ENCODE measurements around the gene KL.

KL gene

GRCh38 chr13:33006134-33006533, 10.1 kb upstream of the KL start:
- DNase-seq, result no peak

- DNase-seq, result peak; percentile 60
These were observed 9.6 kb upstream of the KL start for GRCh38 chr13:33006638-33007037.

DNA sequence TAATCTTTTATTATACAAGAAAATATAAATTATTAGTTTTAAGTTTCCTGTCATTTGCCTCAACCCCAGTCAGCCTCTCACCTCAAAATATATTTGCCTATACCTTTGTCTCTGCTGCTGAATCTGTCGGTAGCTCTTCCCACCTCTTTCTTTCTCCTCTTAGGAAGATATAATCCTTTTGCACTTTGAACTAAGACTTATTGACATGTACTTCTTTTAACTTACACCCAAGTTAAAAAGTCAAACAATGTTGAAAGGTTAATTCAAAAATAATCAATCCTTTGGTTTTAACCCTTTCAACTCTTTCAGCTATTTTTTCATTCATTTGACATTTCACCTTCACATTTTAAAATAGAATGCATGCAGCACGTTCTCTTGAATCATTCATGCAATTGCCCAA, 9.0 kb upstream of the KL start:
- DNase-seq, result no peak

DNA sequence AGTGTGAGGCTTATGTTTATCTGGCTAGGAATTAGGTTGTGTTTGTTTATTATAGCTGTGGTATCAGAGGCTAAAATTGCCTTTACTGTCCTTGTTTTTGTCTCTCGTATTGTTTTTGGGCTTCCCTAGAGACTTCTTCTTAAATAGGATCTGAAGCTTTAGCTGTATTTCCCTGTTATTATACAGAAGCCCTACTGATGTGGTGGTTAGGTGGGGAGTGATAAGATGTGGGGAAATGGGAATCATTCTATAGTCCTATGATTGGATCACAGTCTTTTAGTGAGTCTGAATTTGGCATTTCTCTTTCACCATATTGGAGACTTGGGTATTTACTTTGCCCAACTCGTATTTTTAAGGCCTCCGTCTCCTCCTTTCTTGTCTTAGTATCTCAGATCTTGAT, 8.3 kb upstream of the KL start:
- no peak for DNase-seq

- no peak for DNase-seq
These were observed 7.1 kb upstream of the KL start for GRCh38 chr13:33008946-33009722.

DNA sequence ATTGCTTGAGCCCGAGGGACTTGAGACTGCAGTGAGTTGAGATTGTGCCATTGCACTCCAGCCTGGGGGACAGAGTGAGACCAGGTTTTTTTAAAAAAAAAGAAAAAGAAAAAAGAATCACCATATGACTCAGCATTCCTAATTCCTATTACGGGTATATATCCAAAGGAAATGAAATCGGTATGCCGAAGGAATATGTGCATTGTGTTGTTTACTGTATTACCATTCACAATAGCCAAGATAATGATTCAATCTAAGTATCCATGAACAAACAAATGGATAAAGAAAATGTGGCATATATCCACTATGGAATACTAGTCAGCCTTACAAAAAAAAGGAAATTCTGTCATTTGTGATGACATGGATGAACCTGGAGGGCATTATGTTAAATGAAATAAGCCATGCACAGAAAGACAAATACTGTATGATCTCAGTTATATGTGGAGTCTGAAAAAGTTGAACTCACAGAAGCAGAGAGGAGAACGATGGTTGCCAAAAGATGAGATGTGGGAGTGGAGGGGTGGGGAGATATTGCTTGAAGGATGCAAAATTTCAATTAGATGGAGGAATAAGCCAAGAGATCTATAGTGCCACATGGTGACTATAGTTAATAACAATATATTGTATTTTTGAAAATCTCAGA, 4.3 kb upstream of the KL start:
- no peak for DNase-seq

- no peak for DNase-seq
These were observed 1.9 kb upstream of the KL start for GRCh38 chr13:33014291-33014690.

- peak; percentile 30 for DNase-seq
These were observed 968 bp upstream of the KL start for GRCh38 chr13:33015241-33015668.

- DNase-seq, result peak; percentile 59
These were observed 366 bp upstream of the KL start for GRCh38 chr13:33015791-33016323.

DNA sequence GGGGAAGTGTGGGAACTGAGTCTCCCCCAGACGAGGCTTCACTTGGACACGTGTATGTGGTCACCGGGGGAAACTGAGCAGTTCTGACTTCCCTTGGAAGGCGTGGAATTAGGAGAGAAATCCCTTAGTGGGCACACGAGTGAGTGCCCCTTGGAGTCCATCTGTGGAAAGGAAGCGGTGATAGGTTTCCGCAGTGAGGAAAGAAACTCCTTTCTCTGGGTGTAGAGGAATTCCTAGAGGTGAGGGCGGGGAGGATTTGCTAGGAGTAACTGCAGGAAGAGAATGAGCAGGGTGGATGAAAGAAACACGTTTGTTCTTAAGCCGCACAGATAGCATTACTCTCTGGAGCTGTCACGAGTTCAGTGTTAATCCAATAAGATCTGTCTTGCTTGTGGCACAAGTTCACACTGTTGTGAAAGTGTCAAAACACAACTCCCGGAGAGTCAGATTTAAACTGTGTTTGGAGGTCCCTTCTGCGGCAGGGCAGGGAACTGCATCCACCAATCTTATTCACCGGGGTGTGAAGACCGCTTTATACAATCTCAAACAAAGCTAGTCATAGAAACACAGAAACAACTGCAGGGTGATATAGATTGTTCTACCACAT, 1.2 kb downstream of the KL start:
- no peak for DNase-seq

DNA sequence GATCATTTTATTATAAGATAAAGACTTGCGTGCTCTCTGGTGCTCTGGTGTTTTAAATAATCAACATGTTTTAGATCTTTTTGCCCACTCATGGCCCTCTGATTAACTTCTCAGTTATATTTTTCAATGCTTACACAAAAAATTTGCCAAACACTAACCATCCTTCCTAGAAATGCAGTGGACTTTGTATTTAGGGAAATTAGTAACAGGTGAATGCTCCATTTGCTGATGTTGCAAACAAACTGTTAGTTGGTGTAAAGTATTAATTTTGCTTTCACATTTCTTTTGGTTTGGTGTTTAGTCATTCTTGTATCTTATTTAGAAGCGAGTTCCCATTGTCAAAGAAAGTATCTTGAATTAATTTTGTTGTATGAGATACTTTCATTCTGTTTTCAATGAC, 2.7 kb downstream of the KL start:
- DNase-seq, result no peak

- no peak for DNase-seq
These were observed 6.8 kb downstream of the KL start for GRCh38 chr13:33022986-33023385.

- no peak for DNase-seq
These were observed 9.1 kb downstream of the KL start for GRCh38 chr13:33025220-33025744.

DNA sequence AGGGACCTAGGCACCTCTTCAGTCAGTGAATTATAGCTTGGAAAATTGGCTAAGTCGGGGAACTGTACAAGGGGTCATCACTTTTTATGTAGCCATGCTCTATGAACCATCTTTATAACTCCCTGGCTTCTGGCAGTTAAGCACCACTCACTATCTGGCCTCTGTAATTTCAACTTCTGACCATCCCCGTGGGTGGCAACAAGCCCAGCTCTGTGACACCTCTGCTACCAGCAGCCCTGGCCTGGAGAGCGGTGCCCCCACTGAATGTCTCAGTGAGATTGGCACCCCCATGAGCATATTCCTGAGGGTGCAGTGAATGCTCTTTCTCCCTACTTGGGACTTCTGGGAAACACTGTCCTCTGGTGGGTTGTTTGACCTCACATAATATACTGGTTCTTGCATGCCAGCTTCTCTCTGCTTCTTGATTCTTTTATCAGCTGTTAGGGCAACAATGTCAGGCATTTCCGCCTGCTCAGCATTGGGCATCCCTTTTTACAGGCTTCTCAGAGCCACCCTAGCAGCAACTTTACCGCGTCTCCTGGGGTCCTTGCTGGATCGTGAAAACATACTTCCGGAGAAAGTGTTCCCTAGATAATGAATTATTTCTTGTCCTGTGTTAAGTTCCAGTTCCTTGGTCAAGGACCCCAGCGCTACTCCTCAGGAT, 10.4 kb downstream of the KL start:
- DNase-seq, result no peak

GRCh38 chr13:33028620-33029019, 12.4 kb downstream of the KL start:
- no peak for DNase-seq

DNA sequence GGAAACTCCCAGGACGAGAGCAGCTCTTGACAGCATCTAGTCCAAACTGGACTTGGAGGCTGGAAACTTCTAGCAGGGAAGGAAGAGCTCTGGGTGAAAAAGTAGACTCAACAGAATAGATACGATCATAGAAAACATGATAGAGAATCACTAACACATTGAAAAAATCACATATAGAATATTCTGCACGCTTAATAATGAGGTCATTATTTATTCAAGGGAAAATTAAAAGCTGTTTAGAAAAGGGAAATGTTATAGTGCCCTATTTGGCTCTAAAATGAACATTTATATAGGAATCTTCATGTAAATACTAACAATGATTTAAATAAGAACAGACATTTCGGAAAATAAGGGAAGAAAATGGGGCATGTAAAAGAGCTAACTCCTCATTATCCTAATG, 15.1 kb downstream of the KL start:
- no peak for DNase-seq

DNA sequence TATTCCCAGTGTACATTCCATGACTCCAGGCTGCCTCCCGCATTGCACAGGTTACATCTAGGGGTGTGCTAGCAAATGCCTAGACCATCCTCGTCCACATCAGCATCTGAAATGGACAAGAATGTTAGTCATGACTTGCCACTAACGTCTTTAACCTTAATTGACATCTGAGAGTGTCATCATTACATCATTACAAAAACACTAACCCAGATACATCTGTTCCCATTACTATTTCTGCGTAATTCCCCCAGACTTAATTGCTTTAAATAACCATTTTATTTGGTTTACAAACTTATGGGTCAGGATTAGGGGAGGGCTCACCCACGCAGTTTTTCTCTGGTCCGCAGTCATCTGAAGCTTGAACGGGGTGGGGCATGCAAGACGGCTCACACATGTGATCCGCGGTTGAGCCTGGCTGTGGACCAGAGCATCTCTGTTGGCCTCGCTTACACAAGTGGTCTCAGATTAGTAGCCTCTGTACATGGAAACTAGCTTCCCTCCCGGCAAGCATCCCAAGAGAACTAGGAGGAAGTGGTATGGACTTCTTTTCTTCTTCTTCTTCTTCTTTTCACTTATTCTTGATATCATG, 15.9 kb downstream of the KL start:
- no peak for DNase-seq

DNA sequence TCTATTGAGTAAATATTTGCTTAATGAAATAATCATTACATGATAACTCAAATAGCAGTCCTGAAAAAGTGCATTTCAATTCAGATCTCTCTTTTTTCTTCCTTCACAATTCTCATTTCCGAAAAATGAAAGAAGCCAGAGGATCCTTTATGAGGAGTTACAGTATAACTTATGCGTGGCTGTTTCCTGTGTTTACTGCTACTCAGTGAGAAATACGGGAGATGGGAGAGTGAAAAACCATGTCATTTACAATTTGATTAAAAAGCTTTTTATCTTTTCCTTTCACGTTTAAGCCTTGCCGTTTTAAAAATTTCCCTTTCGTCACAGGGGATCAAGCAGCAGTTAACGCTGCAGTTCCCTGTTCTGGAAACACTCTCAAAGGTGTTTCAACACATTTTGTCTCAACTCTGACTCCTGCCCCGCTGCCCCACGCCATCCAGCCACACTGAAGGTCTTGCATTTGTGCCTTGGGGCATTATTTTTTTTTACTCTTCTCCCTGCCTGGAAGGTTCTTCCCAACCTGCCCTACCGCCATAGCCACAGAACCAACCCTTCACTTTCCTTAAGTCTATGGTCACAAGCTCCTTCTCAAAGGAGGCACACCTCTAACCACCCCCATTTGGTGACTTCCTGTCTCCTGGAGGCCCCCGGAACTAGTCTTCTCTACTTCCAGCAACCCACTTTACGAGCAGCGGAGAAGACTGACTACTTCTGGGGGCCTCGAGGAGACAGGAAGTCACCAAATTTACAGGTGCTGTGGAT, 17.0 kb downstream of the KL start:
- no peak for DNase-seq

DNA sequence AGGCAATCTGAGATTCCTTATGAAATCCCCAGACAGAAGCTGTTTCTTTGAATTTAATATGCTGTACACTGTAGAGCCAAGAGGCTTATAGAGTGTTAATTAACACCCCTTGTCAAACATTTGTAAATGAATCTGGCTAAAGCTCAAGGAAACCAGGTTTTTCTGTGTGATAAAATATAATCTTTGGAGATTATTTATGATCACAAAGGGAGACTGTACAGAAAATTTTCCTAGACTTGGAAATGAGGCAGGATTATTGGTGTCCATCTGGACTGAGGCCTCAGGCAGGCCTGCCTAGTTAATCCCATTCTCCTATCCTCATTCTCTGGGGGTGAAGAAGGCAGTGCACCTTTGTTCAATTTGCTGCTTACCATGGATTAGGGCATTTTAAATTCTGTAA, 17.8 kb downstream of the KL start:
- no peak for DNase-seq

- DNase-seq, result no peak
These were observed 18.8 kb downstream of the KL start for GRCh38 chr13:33034882-33035520.

- DNase-seq, result no peak
These were observed 21.4 kb downstream of the KL start for GRCh38 chr13:33037673-33038072.

DNA sequence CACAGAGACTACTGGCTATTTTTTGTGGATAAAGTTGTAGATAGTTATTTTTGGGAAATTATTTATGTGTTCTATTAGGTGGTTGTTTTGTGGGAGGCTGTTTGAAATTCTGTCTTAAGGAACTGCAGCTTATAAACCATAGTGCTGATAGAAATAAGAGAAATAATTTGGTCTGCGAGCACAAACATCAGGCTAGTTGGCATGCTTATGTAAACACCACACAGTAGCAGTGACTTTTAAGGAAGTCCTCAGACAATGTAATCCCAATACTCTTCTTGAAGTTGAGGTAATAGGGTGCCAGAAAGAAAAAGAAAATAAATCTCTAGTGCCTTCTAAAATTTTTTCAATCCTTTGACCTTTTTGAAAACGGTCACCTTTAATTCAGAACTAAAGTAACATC, 23.9 kb downstream of the KL start:
- DNase-seq, result no peak
